Stomach (tissue), 9 donors: Measurements from ENCODE around the gene STRBP. TPM values are rescaled to one million over a fixed set of nuclear protein-coding genes. Genes with fewer than 3 reads are reported as not detected.

ENCODE experiments used
- DNase-seq, 2 donors: peaks; one replicate each; pipeline versions ENCODE4 v3.0.0 to v3.0.0-alpha.2; 2013 to 2019
- H3K27ac ChIP-seq, 5 donors: fragments of 200-600 bp in 4 of 5; sonication (generic) in 4 of 5; one replicate each; pipeline ENCODE4 v1.5.1; 2013 to 2019; ENCODE audit warnings: mild to moderate bottlenecking in 1 of 5, moderate library complexity in 1 of 5
- H3K27me3 ChIP-seq, 3 donors: fragments of 200-600 bp; sonication (generic); one replicate each; pipeline ENCODE4 v1.5.1; 2017 to 2019; ENCODE audit warnings: mixed run types in 1 of 3
- H3K36me3 ChIP-seq, 4 donors: fragments of 200-600 bp; sonication (generic); 1 replicate in 3 of 4; 2 replicates in 1 of 4; pipeline ENCODE4 v1.5.1; 2016 to 2019
- H3K4me1 ChIP-seq, 4 donors: fragments of 200-600 bp; sonication (generic); one replicate each; pipeline ENCODE4 v1.5.1; 2016 to 2019
- H3K4me3 ChIP-seq, 4 donors: fragments of 200-600 bp; sonication (generic) in 3 of 4; one replicate each; pipeline ENCODE4 v1.5.1; 2016 to 2019; ENCODE audit warnings: mild to moderate bottlenecking in 1 of 4
- H3K9me3 ChIP-seq, 4 donors: fragments of 200-600 bp; sonication (generic); one replicate each; pipeline ENCODE4 v1.5.1; 2016 to 2019
- EP300 ChIP-seq: sonication (generic); formaldehyde crosslinking; IDR thresholded peaks from one replicate; pipeline ENCODE4 v1.6.1; 2017; ENCODE audit warnings: antibody characterized with exemption
- POLR2A ChIP-seq, 4 donors: fragments of 450-650 bp; IDR thresholded peaks; one replicate each; pipeline ENCODE4 v1.6.1; 2016; ENCODE audit warnings: antibody characterized with exemption in 4 of 4, control low read depth in 2 of 4, mild to moderate bottlenecking in 1 of 4, moderate library complexity in 1 of 4
- POLR2AphosphoS5 ChIP-seq, 3 donors: sonication (generic); formaldehyde crosslinking; IDR thresholded peaks; one replicate each; pipeline ENCODE4 v1.6.1; 2016; ENCODE audit warnings: antibody characterized with exemption in 3 of 3
- WGBS, 5 donors: extraction: QIAGEN DNeasy Blood & Tissue Kit in 3 of 5; methylation state at CpG; one replicate each; pipeline versions ENCODE4 v1.1.5 to v1.1.7; 2013 to 2018; 5-methylcytosine and 5-hydroxymethylcytosine counted together
- intact Hi-C: fragments of 100-400 bp; cut with DNase I; formaldehyde crosslinking; loops from one replicate; pipeline ENCODE4 v1.15.1; 2023; ENCODE audit warnings: low total_unique reads
- polyA plus RNA-seq, 3 donors: library from polyadenylated mRNA; stranded (reverse); fragments of 200-250 nt; gene quantifications; one replicate each; pipeline ENCODE4 v1.2.3, GENCODE V29; 2013
- total RNA-seq, 5 donors: library from RNA; depleted of rRNA; stranded (reverse); fragments of >200 nt; gene quantifications; one replicate each; pipeline versions ENCODE4 v1.1.0 to v1.2.3, GENCODE V29; 2014 to 2016
- TF ChIP-seq, protein P1 (sequence below), 7 experiments: fragments of 450-650 bp in 4 of 7; fragments of 200-600 bp in 3 of 7; sonication (generic) in 3 of 7; IDR thresholded peaks; one replicate each; pipeline ENCODE4 v1.5.1; 2016 to 2019; ENCODE audit warnings: antibody characterized with exemption in 7 of 7, control low read depth in 2 of 7, mild to moderate bottlenecking in 1 of 7
- donor health status: healthy with polysubstance abuse.
- donor health status: Bipolar disorder and iron deficiency.
- donor health status: healthy.

Gene STRBP
- total and polyA plus RNA-seq, 8 donors: 5.5 to 21.0 (median 10.2) TPM

DNA sequence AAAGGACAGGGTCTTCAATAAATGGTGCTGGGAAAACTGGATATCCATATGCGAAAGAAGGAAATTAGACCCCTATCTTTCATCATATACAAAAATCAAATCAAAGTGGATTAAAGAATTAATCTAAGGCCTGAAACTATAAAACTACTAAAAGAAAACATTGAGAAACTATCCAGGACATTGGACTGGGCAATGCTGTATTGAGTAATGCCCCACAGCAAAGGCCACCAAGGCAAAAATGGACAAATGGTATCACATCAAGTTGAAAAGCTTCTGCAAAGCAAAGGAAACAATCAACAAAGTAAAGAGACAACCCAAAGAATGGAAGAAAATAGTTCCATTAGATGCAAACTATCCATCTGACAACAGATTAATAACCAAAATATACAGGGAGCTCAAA lies 72.3 kb downstream of the STRBP start:
- 92 to 98% (median 97%) methylated on average over 1 of the region's 1 CpG for WGBS, 5 donors
- TF ChIP-seq POLR2A (IDR thresholded peaks at IDR 0.05) (no peak), EP300 (no peak), POLR2AphosphoS5 (IDR thresholded peaks at IDR 0.05) (no peak)
- TF ChIP-seq, protein P1, sequence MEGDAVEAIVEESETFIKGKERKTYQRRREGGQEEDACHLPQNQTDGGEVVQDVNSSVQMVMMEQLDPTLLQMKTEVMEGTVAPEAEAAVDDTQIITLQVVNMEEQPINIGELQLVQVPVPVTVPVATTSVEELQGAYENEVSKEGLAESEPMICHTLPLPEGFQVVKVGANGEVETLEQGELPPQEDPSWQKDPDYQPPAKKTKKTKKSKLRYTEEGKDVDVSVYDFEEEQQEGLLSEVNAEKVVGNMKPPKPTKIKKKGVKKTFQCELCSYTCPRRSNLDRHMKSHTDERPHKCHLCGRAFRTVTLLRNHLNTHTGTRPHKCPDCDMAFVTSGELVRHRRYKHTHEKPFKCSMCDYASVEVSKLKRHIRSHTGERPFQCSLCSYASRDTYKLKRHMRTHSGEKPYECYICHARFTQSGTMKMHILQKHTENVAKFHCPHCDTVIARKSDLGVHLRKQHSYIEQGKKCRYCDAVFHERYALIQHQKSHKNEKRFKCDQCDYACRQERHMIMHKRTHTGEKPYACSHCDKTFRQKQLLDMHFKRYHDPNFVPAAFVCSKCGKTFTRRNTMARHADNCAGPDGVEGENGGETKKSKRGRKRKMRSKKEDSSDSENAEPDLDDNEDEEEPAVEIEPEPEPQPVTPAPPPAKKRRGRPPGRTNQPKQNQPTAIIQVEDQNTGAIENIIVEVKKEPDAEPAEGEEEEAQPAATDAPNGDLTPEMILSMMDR (IDR thresholded peaks at IDR 0.05): no peak

DNA sequence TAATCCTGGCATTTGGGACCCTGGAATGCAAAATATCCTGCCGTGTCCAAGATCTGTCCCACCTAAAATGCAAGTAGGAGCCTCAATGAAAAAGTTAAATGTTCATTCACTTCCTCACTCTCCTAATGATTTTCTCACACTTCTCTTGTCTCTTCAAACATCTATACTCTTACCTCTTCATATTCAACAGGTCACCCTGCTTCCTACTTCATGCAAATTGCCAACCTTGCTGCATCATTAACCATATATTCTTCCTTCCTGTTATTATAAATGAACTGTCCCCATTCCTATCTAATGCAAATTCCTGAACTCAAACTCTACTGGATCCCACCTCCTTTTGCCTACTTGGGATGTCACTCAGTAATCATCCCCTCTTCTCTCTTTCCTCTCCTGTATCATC lies 74.4 kb downstream of the STRBP start:
- no peaks in the 10 kb centered on the region for H3K9me3 ChIP-seq
- no peak for DNase-seq
- intact Hi-C loops: no loop called here
- 87 to 100% (median 97%) methylated on average over 1 of the region's 1 CpG for WGBS, 5 donors
- no peak overlapping the region for H3K4me3 ChIP-seq
- no peaks in the 10 kb centered on the region for H3K36me3 ChIP-seq
- no peaks in the 10 kb centered on the region for H3K27me3 ChIP-seq
- H3K27ac ChIP-seq: no peak overlapping the region
- TF ChIP-seq EP300 (no peak), POLR2A (IDR thresholded peaks at IDR 0.05) (no peak), POLR2AphosphoS5 (IDR thresholded peaks at IDR 0.05) (no peak)
- TF ChIP-seq, protein P1 (IDR thresholded peaks at IDR 0.05): no peak
- H3K4me1 ChIP-seq: no peaks in the 10 kb centered on the region

More for the DNA sequence above, 72.3 kb downstream of the STRBP start:
- Histone ChIP-seq H3K27ac (no peak overlapping the region), H3K4me3 (no peak overlapping the region), H3K36me3 (no peaks in the 10 kb centered on the region), H3K27me3 (no peaks in the 10 kb centered on the region), H3K9me3 (no peaks in the 10 kb centered on the region), H3K4me1 (no peaks in the 10 kb centered on the region)
- no peak for DNase-seq
- intact Hi-C loops: no loop called here

DNA sequence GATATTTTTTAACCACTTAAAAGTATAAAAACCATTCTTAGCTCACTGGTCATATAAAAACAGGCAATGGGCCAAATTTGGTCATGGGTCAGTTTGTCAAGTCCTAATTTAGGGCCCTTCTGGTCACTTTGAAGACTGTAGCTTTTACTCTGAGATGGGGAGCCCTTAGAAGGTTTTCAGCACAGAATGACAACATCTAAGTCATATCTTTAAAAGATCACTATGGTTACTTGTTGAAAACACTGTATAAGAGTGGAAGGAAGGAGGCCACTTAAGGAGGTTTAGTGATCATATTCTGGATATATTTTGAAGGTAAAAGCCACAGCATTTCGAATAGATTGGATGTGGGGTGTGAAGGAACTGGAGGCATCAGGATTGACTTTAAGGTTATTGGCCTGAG lies 76.7 kb downstream of the STRBP start:
- Histone ChIP-seq H3K4me1 (peaks cover 0 to 5% (median 0%) of the 10 kb centered on the region in 4 donors), H3K4me3 (no peak overlapping the region), H3K27ac (no peak overlapping the region), H3K27me3 (no peaks in the 10 kb centered on the region), H3K9me3 (no peaks in the 10 kb centered on the region), H3K36me3 (no peaks in the 10 kb centered on the region)
- peak in 1 of 2 donors; percentile 2 for DNase-seq
- intact Hi-C loops: no loop called here
- 84 to 92% (median 87%) methylated on average over 1 of the region's 1 CpG for whole genome bisulfite sequencing, 5 donors
- TF ChIP-seq POLR2A (IDR thresholded peaks at IDR 0.05) (no peak), EP300 (no peak), POLR2AphosphoS5 (IDR thresholded peaks at IDR 0.05) (no peak)
- TF ChIP-seq, protein P1 (IDR thresholded peaks at IDR 0.05): no peak

DNA sequence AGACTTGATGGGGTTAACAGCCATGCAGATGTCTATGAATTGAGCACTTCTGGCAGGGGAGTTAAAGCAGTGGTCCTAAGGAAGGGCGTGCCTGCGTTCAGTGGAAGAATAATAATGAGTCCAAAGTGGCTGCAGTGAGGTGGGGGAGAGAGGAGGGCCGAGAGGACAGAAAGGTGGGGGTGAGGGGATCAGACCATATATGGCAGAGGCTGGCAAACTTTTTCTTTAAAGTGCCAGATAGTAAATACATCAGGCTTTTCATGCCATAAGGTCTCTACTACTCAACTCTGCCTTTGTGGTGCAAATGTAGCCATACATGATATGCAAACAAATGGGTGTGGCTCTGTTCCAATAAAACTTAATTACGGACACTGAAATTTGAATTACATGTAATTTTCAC lies 77.1 kb downstream of the STRBP start:
- no peak for TF ChIP-seq EP300
- no peak for TF ChIP-seq POLR2A (IDR thresholded peaks at IDR 0.05)
- TF ChIP-seq POLR2AphosphoS5 (IDR thresholded peaks at IDR 0.05): no peak
- TF ChIP-seq, protein P1 (IDR thresholded peaks at IDR 0.05): no peak
- Histone ChIP-seq H3K9me3 (no peaks in the 10 kb centered on the region), H3K27me3 (no peaks in the 10 kb centered on the region), H3K4me1 (peaks cover 0 to 5% (median 0%) of the 10 kb centered on the region in 4 donors), H3K4me3 (no peak overlapping the region), H3K36me3 (no peaks in the 10 kb centered on the region), H3K27ac (no peak overlapping the region)
- WGBS, 5 donors: 46 to 59% (median 58%) methylated on average over 4 of the region's 4 CpGs
- no peak for DNase-seq
- intact Hi-C loops: no loop called here
